ENCODE results near the gene SFN.
"Not testable (repeated sequence)": the region's sequence is repeated elsewhere in the genome, so short reads cannot be mapped to it uniquely, and the experiment has no call there.

Gene SFN

GRCh38 chr1:26873097-26873496 lies 10.1 kb downstream of the SFN start:
- not testable (repeated sequence) for DNase-seq

DNA sequence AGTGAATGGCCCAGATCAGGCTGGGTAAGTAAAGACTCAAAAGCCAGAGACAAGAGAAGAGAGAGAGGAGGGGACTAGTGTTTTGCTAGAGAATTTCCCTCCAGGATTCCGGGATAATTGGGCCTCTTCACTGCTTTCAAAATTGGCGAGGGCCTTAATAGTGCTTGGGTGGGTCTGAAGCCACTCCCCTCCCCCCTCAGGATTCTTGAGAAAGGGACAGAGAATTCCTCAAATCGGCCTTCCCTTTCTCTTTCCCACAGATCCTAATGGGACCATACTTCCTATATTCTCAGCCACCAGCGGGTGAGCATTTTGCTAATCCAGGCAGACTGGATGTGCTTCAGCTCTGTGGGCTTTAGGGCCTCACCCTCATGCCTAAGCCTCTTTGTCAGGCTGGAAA lies 11.9 kb downstream of the SFN start:
- no peak for DNase-seq

- no peak for DNase-seq
Observed at GRCh38 chr1:26877326-26877725, 14.4 kb downstream of the SFN start.

DNA sequence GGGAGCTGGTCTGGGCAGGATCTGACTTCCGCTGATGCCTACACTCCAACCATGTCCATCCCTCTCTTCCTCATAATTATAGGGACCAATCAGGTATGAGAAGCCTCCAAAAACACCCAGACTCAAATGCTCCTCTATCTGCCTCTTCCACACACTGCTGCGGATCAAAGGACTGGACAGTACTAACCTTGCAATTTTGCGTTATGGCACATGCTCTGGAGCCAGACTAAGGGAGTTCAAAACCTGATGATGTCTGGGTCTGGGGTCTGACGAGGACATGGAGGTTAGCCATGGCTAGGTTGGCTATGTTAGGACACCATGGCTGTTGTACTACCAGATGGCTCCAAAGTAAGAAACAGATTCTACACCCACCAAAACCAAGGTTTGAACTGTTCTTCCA lies 16.8 kb downstream of the SFN start:
- no peak for DNase-seq

- not testable (repeated sequence) for DNase-seq
Observed at GRCh38 chr1:26881611-26882010, 18.7 kb downstream of the SFN start.

DNA sequence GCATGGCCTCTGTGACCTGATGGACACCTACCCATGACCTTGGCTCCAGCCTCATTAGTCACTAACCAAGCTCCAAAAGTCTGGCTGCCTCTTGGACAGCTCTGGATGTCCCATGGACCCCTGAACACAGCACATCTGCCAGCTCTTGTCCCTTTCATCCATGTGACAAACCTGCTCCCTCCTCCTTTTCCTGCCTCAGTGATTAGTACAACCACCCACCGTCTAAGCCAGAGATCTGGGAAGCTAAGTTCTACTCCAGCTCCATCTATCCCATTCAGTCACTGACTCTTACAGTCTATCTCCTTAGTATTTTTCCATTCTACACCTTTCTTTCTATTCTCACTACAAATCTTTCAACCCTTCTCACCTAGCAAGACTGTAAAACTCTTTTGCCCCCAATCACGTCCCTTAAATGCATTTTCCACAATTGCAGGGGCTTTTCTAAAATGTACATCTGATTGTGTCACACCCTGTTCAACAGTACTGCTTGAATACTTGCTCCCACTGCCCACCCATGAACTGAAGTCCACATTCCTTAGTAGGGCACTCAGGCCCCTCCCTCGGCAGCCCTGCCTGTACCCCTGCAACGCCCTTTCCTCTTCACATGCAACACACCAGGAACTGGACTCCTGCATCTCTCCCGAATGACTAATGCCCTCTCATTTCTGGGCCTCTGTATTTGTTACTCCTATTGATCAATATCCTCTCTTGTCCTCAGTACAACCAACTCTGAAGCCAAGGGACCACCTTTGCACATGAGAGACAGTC lies 19.9 kb downstream of the SFN start:
- no peak for DNase-seq

DNA sequence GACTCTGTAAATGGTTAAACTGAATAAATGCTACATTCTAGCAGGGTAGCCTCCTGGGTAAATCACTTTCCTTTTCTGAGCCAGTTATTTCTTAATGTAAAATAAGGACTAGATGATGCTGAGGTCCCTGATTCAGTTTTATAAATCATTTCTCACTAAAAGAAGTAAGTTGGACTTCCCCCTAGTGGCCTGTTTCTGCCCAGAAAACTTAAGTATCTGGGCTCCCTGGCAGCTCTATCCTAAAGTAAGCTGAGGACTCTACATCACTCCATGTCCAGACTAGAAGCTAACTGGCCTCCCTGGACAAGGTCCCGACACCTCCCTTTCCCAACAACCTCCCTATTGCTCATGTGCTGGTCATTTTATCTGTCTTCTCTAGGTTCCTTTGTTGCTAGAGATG lies 24.2 kb downstream of the SFN start:
- peak; percentile 35 for DNase-seq

DNA sequence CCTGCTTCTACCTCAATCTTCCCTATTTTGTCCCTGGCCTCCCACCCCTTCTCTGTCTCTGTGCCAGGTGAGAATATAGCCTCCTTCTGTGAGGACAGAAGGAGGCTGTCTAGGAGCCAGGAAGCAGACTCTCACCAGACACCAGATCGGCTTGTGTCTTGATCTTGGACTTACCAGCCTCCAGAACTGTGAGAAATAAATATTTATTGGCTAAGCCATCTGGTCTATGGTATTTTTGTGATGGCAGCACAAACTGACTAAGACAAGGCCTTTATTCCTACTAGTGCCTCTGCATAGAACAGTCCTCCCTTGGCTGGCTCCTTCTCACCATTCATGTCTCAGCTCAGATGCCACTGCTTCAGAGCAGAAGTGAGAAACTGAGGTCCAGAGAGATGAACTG lies 25.3 kb downstream of the SFN start:
- DNase-seq: no peak

DNA sequence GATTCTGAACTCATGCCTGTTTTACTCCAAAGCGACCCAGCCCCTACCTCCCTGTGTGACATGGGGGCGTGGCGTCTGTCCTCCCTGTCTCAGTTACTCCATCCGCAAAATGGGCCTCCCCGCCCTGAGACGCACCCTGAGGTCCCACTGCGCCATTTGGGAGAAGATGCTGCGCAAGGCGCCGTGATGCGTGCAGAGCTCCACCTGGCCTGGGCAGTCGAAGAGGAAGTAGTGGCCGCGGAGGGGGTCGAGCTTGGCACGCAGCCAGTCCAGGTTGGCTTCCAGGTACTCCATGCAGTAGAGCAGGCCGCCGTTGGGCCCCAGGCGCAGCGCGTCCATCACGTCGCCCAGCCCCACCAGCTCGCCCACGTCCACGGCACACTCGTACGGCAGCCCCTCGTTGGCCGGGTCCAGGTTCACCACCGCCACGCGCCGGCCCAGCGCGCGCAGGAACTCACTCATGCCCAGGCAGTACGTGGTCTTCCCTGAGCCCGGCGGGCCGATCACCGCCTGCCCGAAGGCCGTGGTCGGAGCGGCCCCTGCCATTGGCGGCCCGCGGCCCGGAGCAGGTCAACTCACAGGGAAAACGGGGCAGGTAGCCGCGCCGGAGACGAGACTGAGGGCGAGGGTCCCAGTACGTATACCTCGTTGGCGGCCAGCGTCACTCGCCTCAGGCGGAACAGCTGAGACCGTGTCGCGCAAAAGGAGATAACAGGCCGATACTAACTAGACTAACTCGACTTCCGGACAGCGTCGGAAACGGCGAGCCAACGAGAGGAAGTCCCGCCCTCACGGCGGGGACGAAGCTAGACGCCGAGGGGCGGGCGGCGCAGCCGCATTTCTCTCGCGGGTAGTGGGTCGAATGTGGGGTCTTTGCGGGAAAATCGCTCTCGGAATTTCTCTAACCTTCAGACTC lies 26.9 kb downstream of the SFN start, which contains the start of gene GPN2:
Gene GPN2, minus strand, starts transcription at position 733 of the 916 bp plus-strand sequence. Its CDS starts 187 bp downstream, at position 546.
- DNase-seq: peak; percentile 81

DNA sequence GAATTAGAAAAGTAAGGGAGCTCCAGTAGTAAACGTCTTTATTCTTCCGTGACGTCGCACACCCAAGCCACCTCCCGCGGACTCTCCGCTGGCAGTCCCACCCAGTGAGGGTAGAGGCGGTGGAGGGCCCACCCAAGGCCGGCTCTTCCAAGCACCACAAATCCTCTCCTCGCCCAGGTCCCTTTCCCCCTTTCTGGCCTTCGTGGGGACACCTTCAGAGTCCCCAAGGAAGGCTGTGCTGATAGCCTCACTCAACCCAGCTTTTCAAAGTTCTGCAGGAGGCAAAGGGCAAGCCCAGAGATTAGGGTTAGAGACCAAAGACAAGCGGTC lies 27.5 kb downstream of the SFN start:
- no peak for DNase-seq

DNA sequence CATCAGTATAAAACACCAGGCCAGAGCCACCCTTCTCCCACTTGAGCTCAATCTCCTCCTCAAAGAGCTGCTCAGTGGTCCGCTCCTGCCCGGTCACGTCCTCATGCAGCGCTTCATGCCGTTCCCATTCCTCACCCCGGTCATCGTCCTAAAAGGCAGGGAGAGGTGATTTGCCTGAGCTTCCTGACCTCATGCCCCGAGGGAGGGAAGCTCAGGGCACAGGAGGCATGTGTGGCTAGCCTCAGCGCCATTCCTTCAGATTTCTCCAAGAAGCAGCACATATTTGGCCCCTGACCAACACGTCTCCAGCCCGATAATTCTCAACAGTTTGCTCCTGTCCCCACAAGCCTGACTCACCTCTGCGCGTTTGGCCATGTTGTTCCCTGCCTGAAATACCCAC lies 31.3 kb downstream of the SFN start:
- DNase-seq: no peak

DNA sequence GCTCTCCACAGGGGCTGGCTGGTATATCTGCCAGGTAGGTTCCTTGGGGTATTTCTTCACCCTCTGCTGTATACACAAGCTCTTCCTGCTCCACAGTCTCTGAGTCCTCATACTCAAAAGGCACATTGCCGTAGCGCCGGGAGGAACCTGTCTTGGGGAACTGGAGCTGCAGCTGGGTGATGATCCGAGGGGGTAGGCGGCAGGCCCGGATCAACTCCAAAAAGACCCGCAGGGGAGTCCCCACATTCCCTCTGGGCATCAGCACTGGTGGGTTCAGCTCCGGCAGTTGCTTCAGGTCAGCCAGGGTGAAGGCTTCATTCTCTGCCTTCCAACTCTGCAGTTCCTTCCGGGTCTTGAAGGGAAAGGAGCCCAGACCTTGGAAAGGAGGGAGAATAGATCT lies 34.4 kb downstream of the SFN start:
- DNase-seq: no peak

GRCh38 chr1:26900001-26900814 lies 37.3 kb downstream of the SFN start, which contains the start of gene GPATCH3:
TSS of gene GPATCH3 (minus strand) at chr1:26900467. CDS start at chr1:26900442, 25 bp downstream.
- DNase-seq: peak; percentile 93

- DNase-seq: no peak
Observed at GRCh38 chr1:26900815-26901511, 38.0 kb downstream of the SFN start.

- DNase-seq: peak; percentile 12
Observed at GRCh38 chr1:26907071-26907917, 44.3 kb downstream of the SFN start.

DNA sequence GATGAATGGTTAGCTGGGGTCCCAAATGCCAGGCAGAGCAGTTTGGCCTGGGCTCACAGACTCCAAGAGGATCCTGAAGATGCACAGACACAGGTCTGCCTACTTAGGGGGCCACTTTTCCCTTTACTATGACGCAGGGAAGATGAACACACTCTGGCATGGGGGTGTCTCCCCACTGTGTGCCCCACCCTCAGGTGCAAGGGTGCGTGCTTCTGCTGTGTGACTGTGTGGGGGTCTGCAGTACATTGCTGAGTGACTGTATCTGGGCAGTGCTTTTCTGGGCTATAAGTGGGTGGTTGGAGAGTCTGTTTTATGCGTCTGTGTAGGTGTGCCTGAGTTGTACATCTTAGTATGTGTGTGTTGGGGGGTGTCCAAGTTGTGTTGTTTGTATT lies 47.0 kb downstream of the SFN start:
- no peak for DNase-seq

- no peak for DNase-seq
Observed at GRCh38 chr1:26910343-26911160, 47.6 kb downstream of the SFN start.

DNA sequence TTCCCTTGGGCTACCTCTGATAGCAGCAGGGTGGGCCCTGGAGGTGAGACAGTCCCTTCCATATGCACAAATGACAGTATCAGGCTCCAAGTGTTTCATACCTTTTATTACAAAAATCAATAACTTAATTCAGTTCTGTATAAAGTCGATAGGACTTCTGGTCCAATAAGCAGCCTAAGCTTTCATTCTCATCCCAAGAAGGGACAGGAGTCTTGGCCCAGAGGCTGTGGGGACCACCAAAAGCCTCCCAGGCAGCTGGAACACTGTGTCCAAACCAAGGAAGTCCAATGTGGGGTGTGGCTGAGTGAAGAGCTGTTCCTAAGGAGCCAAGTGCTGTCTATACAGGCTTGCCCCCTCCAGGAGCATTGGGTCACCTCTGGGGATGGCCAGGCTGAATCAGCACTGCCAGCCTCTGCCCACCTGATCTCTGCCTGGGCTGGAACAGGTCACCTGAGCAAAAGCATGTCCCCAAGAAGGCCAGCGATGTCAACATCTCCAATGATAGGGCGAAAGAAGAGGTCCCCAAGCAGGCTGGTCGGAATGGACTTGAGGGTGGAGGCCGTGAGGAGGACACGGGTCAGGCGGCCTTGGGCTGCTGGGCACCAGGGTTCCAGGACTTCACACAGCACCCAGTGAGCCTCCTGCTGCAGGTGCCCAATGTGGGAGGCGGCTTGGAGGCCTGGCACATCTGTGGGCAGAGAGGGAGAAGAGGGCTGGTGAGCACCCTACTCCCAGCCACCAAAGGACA lies 48.6 kb downstream of the SFN start:
- DNase-seq: no peak

DNA sequence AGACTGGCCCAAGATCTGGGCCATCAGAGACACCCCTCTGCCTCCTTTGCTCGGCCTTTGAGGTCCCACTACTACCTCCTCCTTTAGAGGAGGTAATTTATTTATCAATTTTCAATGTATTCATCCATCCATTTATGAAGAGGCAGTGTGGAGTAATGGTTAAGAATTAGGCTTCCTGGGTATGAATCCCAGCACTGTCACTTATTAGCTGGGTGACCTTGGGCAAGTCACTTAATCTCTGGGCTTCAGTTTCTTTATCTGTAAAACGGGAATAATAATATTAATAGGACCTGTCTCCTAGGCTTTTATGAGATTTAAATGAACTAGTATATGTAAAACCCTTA lies 49.2 kb downstream of the SFN start:
- no peak for DNase-seq

DNA sequence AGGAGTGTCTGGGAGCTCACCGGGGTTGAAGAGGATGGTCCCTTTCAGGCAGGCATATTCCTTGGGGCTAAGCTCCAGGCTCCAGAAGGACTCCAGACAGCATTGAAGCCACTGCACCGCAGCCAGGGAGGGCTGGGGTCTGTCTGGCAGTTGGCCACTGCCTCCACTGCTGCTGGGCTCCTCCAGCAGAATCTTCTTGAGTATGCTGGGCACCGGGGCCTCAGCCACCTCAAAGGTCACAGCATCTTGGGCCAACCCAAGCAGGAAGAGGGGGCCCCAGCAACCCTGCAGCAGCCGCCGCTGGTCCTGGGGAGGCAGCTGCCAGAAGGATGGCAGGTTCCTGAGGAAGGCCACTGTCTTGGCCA lies 50.4 kb downstream of the SFN start:
- DNase-seq: no peak

All from fibroblast of skin of back (primary cell).